ENCODE data around the gene IL21.
"Not testable (repeated sequence)": the region's sequence is repeated elsewhere in the genome, so short reads cannot be mapped to it uniquely, and the experiment has no call there.

IL21 gene

GRCh38 chr4:122577808-122578781 lies 42.8 kb downstream of the IL21 start:
- FAIRE-seq (no peak), DNase-seq (ENCODE audit: insufficient read length, low spot score) (no peak)
- no peak for TF ChIP-seq POLR2A (IDR thresholded peaks at IDR 0.05; ENCODE audit: low read depth, low read length)

- TF ChIP-seq POLR2A (IDR thresholded peaks at IDR 0.05; ENCODE audit: low read depth, low read length) = no peak
- no peak for FAIRE-seq
- no peak for DNase-seq (ENCODE audit: insufficient read length, low spot score)
Measured at GRCh38 chr4:122577189-122577553, 43.7 kb downstream of the IL21 start.

- no peak for FAIRE-seq
- no peak for TF ChIP-seq POLR2A (IDR thresholded peaks at IDR 0.05; ENCODE audit: low read depth, low read length)
Measured at GRCh38 chr4:122576261-122577188, 44.3 kb downstream of the IL21 start.

GRCh38 chr4:122574347-122574746 lies 46.5 kb downstream of the IL21 start:
- not testable (repeated sequence) for FAIRE-seq; DNase-seq (ENCODE audit: insufficient read length, low spot score)

More at GRCh38 chr4:122576261-122577188, 44.3 kb downstream of the IL21 start:
- DNase-seq (ENCODE audit: insufficient read length, low spot score) = no peak

- DNase-seq (ENCODE audit: insufficient read length, low spot score) (no peak), FAIRE-seq (no peak)
- TF ChIP-seq POLR2A (IDR thresholded peaks at IDR 0.05; ENCODE audit: low read depth, low read length) = no peak
Measured at GRCh38 chr4:122562449-122562848, 58.4 kb downstream of the IL21 start.

Data from H54 (cell line).